GM18870 (cell line): ENCODE data around the gene GPR17.

ENCODE experiments used
- ATAC-seq: cut with Tn5 transposase; IDR thresholded peaks from one replicate; pipeline ENCODE4 v1.9.1; 2021; ENCODE audit warnings: moderate library complexity; ENCODE audit not compliant: unreplicated experiment

The GPR17 gene

DNA sequence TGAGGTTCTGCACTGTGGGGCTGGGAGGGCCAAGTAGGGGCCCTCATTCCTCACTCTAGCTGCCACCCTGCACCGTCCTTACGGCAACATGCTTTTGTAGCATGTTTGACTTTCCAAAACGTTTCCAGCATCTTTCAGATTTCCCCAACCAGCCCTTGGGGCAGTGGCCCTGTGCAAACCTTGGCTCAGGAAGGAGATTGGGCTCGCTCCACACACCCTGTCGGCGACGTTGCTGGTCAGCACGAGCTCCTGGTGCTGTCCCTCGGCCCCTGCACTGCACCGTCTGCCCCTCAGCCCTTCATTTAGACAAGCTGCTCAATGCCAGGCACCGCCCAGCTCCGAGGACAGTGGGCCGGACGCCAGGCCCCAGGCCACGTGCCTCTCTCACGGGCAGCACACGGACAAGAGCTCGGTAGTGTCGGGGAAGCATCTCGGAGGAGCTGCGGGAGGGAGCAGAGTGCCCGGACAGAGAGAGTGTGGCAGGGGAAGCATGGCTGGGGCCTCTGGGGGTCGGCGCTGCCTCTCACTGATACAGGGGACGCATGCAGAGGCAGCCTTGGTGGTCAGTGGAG lies 6.9 kb downstream of the GPR17 start:
- no peak for ATAC-seq

DNA sequence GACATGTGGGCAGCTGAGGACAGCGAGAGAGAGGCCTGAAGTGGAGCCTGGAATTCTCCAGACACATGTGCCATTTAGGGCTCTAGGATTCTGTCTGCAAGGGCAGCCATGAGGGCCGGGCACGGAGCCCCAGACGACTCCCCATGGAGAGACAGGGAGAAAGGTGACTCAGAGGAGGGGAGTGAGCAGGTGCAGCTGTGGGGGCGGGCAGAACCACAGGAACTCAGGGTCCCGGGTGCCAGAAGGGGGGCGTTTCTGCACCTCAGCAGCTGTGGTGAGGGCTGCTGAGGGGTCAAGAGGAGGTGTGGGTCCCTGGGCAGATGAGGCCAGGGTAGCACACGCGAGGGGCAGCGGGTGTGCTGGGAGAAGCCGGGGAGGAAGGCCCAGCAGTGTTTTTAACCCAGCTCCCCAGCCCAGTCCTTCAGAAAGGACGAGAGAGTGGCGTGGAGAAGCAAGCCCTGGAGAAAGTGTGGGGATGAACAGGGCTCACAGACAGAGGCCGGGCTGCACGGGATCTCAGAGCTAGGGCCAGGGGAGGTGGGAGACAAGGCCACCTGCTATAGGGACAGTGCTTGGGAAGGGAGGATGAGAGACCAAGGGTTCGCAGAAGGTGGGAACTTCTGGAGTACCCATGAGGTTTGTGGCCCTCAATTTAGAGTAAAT lies 7.6 kb downstream of the GPR17 start:
- ATAC-seq: no peak

DNA sequence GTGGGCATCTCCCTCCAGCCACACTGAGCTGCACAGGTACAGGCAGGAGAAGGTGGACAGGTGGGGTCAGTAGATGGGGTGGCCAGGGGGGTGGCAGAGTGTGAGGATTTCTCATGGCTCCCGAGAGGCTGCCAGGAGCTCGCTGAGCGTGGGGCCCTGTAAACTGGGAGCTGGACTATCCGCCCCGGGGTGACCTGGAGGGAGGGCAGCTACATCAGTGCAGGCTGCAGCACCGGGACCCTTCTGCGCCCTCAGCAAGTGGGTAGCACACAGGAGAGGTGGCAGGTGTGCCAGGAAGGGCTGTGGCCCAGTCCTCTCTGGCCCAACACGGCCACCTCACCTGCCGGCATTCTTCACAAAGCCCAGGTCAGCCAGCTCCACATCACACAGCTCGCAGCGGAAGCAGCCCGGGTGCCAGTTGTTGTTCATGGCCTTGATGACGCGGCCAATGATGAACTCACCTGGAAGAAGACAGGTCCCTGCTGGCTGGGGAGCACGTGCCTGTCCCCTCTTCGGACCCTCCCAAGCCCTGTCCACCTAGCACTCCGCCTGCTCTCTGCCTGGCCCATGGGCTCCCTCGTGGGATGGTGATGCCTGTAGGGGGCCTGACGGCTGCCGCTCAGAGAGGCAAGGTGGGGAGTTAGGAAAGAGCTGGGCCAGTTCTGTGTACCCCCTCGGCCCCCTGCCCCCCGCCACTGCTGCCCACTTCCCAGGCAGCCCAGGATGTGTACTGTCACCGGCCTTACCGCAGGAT lies 8.3 kb downstream of the GPR17 start:
- ATAC-seq: no peak

DNA sequence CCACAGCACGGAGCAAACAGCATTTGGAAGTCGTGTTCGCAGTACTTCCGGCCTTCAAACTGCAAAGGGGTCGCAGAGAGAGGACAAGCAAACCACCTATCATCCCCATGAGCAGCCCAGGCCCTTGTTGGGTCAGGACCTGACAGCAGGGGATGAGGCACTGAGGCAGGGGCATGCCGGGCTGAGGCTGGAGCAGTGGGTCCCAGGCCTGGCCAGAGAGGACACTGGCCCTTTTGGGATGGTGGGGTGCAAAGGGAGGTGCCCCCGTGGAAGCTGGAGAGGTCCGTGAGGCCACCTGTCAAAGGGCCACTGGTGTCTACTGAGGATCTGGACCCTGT lies 8.9 kb downstream of the GPR17 start:
- ATAC-seq: no peak

DNA sequence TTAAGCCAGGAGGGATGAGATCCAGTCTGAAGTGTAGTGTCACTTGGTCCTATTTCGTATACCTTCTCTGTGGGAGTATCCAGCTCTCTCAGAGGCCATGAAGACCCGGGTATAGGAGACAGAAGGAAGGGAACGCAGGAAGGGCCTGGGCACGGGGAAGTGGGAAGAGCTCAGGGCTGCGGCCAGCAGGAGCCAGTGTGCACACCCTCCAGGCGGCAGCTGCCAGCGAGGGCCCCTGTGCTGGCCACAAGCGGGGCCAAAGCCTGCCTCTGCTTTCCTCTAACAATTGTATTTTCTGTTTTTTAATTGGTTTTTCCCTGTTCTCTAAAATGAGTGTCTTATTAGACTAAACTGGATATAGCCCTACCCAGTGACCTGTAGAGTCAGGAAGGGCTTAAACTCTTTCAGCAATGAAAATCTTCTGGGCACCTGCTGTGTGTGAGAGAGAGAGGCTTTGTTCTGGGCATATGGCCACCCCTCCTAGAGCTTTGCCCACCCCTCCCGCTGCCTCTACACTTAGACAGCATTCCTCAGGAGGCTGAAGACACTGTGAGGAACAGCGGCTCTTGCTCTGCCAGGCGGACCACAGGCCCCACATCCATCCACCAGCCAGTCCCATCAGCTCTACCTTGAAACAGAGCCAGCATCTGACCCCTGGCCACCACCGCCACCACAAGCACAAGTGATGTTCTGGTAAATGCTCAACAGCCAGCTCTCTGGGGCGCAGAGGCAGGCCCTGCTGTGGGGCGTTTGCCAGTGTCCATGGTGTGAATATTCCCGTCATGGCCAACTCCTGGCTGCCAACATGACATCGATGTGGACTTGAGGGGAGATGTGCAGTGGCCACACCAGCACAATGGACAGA lies 9.5 kb downstream of the GPR17 start:
- ATAC-seq: no peak

DNA sequence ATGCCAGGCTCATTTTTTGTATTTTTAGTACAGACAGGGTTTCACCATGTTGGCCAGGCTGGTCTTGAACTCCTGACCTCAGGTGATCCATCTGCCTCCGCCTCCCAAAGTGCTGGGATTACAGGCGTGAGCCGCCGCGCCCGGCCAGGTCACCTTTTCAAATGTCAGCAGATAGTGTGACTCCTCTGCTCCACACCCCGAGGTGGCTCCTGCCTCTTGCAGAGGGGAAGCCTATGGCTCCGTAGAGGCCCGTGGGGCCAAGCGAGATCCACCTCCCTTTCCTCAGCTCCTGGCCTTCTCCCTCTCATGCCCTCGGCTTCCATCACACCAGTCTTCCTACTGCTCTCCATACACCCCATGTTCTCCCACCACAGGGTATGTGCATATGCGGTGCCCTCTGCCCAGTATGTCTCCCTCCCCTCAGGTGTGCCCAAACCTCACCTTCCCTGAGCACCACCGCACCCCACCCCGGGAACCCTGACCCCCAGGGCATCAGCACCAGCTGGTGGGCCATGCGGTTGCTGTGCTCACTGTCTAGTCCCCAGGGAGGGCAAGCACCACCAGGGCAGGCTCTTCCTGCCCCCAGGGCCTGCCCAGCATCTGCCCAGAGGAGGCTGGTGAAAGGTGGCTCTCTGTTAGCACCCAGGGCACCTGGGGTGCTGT lies 10.7 kb downstream of the GPR17 start:
- no peak for ATAC-seq

DNA sequence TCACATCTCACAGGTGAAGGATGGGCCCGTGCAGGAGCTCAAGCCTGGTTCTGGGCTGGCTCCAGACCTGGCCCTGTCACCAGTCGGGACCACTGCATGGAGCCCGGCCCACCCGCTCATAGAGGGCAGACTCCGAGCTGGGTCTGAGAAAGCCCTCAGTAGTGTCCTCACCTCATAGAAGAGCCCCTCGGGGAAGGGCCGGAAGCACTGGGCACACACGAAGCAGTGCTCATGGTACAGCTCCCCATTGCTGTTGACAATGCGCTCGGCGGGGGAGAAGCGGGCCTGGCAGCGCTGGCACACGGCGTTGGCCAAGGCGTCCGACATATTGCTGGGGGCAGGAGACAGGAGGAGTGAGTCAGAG lies 11.3 kb downstream of the GPR17 start:
- no peak for ATAC-seq

DNA sequence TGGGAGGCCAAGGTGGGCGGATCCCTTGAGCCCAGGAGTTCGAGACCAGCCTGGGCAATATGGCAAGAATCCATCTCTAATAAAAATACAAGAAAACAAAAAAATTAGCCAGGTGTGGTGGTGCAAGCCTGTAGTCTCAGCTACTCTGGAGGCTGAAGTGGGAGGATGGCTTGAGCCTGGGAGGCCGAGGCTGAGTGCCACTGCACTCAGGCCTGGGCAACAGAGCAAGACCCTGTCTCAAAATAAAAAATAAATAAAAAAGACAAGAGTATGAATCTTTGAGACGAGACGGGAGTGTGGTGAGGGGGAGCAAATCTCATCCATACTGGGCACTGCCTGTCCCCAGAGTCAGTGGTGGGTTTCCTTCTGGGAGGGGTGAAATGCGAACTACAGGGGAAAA lies 12.2 kb downstream of the GPR17 start:
- ATAC-seq: no peak

DNA sequence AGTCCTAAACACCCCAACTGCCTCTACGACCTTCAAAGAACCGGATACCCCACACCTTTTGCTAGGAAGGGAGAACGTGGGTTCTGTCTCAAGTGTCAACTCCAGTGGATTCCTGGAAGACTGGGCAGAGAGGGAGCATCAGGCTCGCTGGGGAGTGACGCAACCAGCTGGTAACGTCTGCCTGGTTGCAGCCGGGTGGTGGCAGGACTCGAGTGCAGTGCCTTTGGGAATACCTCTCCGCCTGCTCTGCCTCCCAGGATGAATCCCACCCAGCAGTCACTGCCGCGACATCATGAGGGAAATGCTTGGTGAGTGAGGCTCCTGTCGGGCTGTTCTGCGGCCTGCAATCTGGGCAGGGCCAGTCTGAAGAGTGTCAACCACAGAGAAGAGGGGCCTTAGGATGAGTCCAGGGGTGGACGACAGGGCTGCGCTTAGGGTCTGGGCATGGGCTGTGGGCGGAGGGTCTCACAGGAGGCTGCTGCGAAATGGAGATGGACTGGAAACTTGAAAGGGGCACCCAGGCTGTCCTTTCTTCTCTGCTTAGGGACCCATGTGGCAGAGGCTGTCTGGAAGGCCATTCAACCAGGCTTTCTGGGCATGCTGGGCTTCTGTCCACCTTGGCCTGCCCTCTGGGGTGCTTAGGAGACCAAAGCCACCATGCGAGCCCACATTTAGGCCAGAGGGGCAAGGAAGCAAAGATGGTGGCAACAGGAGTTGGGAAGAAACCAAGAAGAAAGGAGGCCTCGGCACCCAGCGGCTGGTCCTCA lies 12.9 kb downstream of the GPR17 start:
- no peak for ATAC-seq

DNA sequence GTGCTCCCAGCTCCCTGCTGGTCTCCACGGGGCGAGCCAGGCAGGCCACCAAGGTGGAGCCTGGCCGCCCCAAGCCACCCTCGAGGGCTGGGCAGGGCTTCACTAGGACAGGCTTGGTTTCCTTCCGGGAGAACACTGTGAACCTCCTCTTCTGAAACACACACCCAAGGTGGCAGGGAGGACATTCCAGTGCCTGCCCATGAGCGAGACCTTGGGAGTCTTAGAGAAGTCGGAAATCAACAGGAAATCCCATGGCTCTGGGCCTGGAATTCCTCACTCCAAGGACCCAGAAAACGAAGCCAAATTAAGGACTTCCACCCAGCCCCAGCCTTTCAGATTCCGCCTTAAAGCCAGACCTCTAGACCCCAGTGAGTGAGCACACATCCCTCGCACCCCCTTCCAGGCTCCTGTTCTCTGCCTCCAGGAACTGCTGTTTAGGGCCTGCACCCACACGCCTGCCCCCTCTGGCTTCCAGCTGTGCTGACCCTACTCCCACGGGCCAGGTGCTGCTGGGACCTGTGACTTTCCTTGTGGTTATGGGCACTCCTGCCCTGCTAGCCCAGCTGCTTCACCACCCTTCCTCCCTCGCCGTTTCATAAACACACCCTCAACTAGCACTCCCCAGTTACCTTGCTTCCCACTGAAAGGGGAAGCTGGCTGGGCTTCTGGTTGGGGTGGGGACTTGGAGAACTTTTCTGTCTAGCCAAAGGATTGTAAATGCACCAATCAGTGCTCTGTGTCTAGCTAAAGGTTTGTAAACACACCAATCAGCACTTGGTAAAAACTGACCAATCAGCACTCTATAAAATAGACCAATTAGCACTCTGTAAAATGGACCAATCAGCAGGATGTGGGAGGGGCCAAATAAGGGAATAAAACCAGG lies 13.7 kb downstream of the GPR17 start:
- no peak for ATAC-seq

DNA sequence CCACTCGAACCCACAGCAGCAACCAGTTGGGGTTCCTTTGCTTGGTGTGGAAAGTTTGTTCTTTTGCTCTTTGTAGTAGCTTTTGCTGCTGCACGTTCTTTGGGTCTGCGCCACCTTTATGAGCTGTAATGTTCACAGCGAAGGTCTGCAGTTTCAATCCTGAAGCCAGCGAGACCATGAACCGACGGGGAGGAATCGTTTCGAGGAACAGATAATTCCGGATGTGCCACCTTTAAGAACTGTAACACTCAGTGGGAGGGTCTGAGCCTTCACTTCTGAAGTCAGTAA lies 14.3 kb downstream of the GPR17 start:
- ATAC-seq: no peak

DNA sequence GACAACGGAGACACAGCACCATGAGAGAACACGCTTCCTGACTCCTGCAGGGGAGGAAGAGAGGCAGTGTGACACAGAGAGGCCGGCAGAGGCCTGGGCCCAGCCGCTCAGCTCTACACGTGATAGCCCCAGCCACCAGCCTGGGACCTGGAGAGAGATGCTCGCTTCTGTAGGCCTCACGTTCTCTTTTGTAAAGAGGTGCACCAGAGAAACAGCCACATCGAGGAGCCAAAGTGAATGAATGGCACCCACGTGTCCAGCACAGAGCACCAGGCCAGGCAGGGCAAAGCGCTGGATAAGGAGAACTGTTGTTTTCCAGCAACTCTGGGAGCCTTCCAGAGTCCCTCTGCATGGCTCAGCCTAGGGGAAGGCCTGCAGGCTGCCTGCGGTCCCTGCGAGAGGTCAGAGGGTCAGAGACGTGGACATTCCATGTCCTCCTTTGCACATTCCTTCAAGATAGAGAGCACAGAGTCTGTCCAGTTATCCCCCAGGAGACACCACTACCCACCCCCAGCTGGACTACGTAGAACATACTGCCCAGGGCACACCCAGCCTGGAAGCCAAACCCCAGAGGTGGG lies 15.2 kb downstream of the GPR17 start:
- no peak for ATAC-seq

DNA sequence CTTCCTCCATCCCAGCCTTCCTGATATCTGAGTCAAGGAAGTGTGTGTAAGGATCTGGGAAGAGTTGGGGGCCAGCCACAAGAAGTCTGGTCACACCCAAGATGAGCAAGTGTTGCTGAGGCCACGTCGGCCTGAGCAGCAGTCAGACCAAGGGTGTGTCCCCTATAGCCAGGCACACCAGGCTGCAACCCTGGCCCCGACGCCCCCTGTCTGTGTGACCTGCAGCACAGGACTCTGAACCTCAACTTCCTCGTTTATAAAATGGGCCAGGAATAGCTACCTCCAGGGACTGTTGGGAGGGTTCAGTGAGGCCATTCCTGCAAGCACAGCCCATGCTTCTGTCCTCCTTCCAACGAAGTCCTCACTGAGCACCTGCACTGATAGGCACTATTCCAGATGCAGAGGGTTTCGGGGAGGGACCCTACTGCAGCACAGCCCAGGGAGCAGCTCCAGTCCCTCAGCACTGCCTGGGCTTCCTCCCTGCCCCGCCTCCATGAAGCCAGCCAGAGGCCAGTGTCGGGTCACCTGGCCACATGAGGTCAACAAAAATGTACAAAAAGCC lies 16.1 kb downstream of the GPR17 start:
- ATAC-seq: no peak

DNA sequence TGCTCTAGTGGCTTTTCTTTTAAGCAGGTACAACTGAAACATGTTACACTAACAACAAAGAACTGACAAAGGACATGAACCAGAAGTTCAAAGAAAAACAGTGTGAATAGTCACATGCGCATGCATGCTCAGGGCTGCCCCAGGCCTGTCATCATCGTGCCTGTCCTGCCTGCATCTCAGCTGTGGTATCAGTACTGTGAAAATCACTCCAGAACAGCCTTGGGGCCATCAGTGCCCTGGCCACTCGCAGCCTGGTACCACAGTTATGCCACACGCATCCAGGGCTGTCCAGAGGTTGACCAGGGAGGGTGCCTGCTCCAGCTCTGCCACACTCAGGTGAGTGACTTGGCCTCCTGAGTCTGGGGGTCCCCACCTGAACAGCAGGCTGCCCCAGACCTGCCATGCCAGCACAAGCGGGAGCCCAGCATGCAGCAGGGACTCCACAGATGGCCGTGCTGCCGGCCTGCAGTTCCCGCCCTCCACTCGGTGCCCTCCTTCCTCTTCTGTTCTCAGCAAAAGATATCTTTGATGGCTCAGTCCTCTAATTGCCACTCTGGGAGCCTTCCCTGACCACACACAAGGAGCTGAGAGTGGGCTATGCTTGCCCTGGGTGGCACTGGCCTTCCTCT lies 17.1 kb downstream of the GPR17 start:
- no peak for ATAC-seq

DNA sequence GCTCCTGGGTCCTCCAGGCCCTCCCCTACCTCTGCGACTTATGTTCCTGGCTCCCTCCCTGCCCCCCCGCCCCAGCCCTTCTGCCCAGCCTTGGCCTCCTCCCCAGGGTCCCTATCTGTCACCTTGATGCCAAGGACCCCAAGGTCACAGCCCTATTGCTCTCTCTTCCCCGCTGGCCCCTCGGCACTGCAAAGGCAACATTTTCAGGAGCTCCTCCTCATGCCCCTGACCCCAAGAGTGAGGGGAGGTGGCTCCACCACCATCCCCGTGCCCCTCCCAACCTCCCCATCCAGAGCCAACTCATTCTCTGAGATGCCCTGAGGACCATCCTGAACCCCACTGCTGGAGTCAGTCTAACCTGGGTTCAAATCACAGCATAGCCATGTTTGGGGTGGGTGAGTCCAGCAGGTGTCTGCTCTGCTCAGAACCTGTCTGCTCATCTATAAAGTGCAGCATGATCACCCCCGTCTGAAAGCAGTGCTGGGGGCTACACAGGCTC lies 17.7 kb downstream of the GPR17 start:
- ATAC-seq: no peak

DNA sequence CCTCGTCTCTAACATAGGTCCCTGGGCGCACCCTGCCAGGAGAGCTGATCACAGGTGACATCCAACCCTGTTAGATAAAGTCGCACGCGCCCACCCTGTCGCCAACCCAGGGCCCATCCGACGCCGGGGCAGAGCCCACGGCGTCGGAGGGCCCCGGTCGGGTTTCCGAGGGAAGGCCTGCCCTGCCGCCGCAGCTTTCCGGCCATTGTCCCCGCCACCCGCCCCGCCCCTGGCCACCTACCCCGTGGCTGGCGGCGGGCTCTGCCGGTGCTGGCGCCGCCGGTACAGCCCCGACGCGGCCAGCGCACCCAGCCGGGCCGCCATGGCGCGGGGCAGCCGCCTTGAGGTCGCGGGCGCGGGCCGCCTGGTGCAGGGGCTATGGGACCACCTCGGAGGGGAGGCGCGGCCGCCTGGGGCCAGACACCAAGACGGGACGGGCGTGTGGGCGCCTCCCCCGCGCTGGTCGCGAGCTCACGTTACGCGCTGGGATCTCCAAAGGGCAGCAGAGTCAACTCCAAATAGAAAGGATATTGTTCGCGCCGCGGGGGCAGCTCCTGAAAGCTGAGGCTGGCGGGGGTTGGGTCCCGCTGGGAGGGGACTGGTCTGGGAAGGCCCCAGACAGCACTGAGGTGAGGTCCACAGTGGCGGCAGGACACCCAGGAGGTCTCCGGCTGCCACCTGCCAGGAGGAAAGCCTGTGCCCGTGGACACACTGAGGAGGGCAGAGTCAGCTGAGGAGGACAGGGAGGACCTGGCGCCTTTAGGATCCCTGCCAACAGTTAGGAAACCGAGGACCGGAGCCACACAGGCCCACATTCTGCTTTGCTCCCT lies 18.3 kb downstream of the GPR17 start:
- ATAC-seq: no peak

DNA sequence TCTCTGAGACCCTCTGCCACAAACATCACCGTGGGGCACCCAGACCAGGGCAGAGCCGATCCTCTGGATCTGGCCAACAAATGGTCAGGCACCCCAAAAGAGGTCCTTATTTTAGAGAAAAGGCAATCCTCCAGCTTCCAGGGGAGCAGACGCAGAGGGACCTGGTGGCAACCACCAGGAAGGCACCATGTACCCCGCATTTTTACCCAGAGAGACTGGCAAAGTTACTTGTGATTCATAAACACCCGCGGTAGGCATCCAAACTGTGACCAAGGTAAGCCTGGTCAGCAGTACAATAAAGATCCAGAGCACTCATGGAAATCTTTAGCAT lies 18.9 kb downstream of the GPR17 start:
- ATAC-seq: no peak
